NT2/D1 (cell line): ENCODE data around the gene MSH6.

Experiments used
- YY1 ChIP-seq: IDR thresholded peaks from 2 replicates; pipeline ENCODE4 v1.6.1; 2011; ENCODE audit not compliant: insufficient read length, insufficient read depth
- ZNF274 ChIP-seq: IDR thresholded peaks from 2 replicates; pipeline ENCODE4 v1.6.1; 2011; ENCODE audit warnings: mild to moderate bottlenecking, low read depth, low read length

GRCh38 chr2:47838249-47838648, 55.3 kb downstream of the MSH6 start:
- TF ChIP-seq YY1 (no peak), ZNF274 (no peak)
